HG03378 (cell line): ENCODE data around the gene CAPN6.

Experiments
- ATAC-seq: cut with Tn5 transposase; IDR thresholded peaks from one replicate; pipeline ENCODE4 v1.9.1; 2021; ENCODE audit warnings: mild to moderate bottlenecking, moderate library complexity; ENCODE audit not compliant: unreplicated experiment

The CAPN6 gene

GRCh38 chrX:111270339-111270738 lies at the start of gene CAPN6:
TSS of gene CAPN6 (minus strand) at chrX:111270483. CDS start at chrX:111263936, 6,547 bp downstream.
- ATAC-seq = no peak

GRCh38 chrX:111319451-111319850 lies 49.2 kb upstream of the CAPN6 start:
- no peak for ATAC-seq

GRCh38 chrX:111318901-111319300 lies 48.6 kb upstream of the CAPN6 start:
- no peak for ATAC-seq

GRCh38 chrX:111309083-111309482 lies 38.8 kb upstream of the CAPN6 start:
- ATAC-seq = no peak

- ATAC-seq = no peak
Measured at GRCh38 chrX:111308039-111308438, 37.8 kb upstream of the CAPN6 start.

- no peak for ATAC-seq
Measured at GRCh38 chrX:111302284-111302683, 32.0 kb upstream of the CAPN6 start.

- no peak for ATAC-seq
Measured at GRCh38 chrX:111288841-111289240, 18.6 kb upstream of the CAPN6 start.

GRCh38 chrX:111284631-111285293 lies 14.5 kb upstream of the CAPN6 start:
- ATAC-seq = no peak

- no peak for ATAC-seq
Measured at GRCh38 chrX:111283446-111283845, 13.2 kb upstream of the CAPN6 start.

GRCh38 chrX:111282991-111283390 lies 12.7 kb upstream of the CAPN6 start:
- ATAC-seq = no peak

GRCh38 chrX:111282139-111282538 lies 11.9 kb upstream of the CAPN6 start:
- ATAC-seq = no peak

- ATAC-seq = no peak
Measured at GRCh38 chrX:111268506-111268905, 1.8 kb downstream of the CAPN6 start.

- ATAC-seq = no peak
Measured at GRCh38 chrX:111265486-111265885, 4.8 kb downstream of the CAPN6 start.

GRCh38 chrX:111264385-111264784 lies 5.9 kb downstream of the CAPN6 start:
- no peak for ATAC-seq

- ATAC-seq = no peak
Measured at GRCh38 chrX:111262086-111262485, 8.2 kb downstream of the CAPN6 start.

- ATAC-seq = no peak
Measured at GRCh38 chrX:111260451-111260850, 9.8 kb downstream of the CAPN6 start.

- no peak for ATAC-seq
Measured at GRCh38 chrX:111259559-111259958, 10.7 kb downstream of the CAPN6 start.

GRCh38 chrX:111257733-111258132 lies 12.6 kb downstream of the CAPN6 start:
- no peak for ATAC-seq

GRCh38 chrX:111254896-111255693 lies 15.2 kb downstream of the CAPN6 start:
- no peak for ATAC-seq

- ATAC-seq = no peak
Measured at GRCh38 chrX:111244235-111244750, 26.0 kb downstream of the CAPN6 start.

- ATAC-seq = no peak
Measured at GRCh38 chrX:111216293-111216801, 53.9 kb downstream of the CAPN6 start.

GRCh38 chrX:111207851-111208250 lies 62.4 kb downstream of the CAPN6 start:
- no peak for ATAC-seq
